GM12872 (cell line): ENCODE measurements around the gene SSRP1.

Experiments
- TF ChIP-seq, protein P1 (sequence below): IDR thresholded peaks from 3 replicates; pipeline ENCODE4 v1.5.1; 2011; ENCODE audit warnings: low read depth, mild to moderate bottlenecking, low read length, moderate library complexity; ENCODE audit not compliant: insufficient read depth

Gene SSRP1

DNA sequence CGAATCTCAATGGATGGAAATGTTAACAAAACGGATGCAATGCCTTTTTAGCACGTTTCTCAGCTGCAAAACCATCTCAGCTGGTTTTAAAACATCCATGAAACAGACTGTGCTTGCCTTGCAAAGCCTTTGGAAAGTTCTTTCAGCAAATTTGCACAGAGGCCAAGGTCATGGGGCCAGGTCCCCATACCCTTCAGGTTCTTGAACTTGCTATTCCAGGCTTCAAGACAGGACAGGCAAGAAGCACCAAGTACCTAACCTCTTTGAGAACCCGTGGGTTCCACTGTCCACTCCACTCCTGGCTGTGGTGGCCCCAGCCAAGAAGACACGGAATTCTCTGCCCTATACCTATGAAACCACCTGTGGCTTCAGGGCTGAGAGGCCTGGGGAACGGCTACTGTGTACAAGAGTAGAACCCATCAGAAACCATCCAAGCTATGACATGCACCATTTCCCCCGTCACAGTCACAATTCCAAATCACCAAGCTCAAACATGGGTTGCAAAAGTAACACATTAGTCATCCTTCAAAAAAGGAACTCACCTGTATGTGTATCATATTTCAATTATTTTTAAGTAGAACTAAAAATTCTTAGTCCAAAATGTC is 27.9 kb downstream of the SSRP1 start:
- TF ChIP-seq, protein P1, sequence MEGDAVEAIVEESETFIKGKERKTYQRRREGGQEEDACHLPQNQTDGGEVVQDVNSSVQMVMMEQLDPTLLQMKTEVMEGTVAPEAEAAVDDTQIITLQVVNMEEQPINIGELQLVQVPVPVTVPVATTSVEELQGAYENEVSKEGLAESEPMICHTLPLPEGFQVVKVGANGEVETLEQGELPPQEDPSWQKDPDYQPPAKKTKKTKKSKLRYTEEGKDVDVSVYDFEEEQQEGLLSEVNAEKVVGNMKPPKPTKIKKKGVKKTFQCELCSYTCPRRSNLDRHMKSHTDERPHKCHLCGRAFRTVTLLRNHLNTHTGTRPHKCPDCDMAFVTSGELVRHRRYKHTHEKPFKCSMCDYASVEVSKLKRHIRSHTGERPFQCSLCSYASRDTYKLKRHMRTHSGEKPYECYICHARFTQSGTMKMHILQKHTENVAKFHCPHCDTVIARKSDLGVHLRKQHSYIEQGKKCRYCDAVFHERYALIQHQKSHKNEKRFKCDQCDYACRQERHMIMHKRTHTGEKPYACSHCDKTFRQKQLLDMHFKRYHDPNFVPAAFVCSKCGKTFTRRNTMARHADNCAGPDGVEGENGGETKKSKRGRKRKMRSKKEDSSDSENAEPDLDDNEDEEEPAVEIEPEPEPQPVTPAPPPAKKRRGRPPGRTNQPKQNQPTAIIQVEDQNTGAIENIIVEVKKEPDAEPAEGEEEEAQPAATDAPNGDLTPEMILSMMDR = no peak

DNA sequence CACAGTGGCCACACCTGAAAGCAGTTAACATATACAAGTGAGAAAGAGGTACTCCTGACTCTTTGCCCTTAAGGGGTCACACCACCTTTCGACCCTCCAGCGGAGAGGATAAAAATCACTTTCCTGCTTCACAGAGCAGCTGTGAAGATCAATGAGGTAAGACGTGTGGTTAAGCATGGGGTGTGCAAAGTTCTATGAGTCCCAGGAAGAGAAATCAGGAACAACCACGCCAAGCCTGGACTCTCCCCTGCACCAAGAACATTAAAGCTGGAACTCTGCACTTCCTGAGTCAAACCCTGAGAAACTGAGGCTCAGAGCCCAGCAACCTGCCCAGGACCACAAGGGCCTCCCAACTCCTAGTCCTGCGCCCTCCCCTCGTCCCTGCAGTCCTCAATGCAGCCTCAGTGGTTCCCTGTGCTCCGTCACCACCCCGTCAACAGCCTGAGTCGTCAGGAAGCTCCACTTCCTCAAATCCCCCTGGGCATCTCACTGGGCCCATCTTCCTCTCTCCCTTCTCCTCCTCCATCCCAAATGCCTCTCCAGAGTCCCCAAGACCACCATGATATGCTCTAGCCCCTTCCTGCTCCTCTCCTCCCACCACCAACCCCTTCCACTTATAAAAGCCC is 28.6 kb downstream of the SSRP1 start:
- TF ChIP-seq, protein P1 = no peak

DNA sequence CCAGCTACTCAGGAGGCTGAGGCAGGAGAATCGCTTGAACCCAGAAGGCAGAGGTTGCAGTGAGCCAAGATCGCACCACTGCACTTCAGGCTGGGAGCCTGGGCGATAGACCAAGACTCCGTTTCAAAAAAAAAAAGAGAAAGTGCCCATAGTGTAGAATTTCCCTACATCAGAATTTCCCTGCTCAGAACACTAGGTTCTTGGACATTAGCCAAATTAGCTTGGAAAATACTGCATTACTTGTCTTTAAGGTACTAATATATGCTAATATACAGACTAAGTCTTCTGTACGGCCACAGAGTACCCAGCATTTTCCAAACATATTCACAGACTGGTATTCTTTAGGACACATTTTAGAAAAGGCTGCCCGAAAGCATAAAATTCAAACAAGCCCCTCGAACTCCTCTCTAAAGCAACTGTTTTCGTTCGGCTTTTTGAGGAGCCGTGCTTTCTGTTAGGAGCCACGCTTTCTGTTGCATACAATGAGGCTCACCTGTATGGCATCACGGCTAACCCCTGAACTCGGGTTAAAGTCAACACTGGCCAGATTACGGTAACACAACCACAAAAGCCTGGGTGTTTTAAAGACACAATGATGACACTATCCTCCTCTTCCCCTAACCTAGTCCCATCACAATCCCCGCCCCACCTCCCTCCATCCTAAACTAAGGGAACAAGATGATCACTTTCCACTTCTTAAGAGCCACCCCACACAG is 29.4 kb downstream of the SSRP1 start:
- TF ChIP-seq, protein P1 = no peak

DNA sequence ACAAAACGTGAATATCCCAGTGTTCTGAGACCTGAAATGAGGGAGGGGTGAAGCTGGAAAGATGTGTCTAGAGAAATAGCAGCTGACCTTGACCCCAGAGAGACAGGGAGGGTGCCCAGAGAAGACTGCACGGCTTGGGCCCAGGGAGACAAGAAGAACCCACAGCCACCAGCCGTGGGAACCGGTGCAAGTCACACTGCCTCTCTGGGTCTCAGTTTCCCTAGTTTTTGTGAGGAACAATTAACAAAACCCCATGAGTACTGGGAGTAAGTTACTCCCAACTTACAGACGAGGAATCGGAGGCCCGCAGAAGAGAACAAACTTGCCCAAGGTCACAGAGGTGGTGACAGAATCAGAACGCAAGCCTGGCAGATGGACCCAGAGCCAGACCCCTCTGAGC is 30.2 kb downstream of the SSRP1 start:
- TF ChIP-seq, protein P1 = no peak

DNA sequence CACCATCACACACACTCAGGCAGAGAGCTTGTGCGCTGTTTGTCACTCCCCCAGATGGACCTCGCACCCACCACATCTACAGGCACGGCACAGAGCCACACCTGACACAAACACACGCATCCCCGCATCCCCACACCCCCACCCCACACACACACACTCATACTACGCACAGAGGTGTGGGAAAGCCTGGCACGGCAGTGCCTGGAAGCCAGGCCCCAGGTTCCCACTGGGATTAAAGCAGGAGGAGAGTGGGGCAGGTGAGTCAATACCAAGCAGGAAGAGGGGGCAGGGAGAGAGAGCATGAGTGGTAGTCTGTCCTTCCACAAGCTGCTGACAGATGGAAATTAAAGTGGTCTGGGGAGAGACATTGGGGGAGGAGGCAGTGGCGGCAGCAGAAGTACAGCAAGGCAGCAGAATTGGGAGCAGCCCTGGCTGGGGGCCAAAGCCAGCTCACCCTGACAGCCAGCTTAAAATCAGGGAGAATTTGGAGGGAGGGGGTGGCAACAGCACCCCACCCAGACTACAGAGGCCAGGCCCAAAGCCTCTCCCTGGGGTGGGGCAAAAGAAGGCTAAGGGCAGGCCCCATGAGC is 31.6 kb downstream of the SSRP1 start:
- TF ChIP-seq, protein P1 = no peak

DNA sequence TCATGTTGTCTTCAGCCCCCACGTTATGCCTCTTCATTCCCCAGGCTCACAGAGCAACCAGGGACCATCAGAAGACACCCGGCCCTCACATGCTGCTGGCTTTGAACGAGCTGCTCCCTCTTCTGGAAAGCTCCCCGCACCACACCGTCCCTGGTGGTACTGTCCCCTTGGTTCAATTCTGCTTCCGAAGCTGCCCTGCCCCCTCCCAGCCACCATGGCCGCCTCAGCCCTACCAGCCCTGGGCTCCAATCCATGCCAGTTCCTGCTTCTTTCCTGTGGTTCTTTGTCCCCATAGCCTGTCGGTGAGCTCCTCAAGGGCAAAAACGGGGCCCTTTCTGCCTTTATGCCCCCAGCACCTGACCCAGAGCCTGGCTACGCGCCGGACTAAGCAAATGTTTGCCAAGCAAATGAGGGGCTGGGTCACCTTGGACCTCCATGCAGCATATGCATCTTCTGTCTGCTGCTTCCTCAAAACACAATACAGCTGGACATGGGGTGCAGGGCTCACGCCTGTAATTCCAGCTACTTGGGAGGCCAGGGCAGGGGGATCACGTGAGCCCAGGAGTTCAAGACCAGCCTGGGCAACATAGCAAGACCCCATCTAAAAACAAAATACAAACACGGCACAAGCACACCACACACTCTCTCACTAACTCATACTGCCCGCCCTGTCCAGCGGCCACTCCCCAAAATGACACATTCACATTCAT is 32.3 kb downstream of the SSRP1 start:
- TF ChIP-seq, protein P1 = no peak

DNA sequence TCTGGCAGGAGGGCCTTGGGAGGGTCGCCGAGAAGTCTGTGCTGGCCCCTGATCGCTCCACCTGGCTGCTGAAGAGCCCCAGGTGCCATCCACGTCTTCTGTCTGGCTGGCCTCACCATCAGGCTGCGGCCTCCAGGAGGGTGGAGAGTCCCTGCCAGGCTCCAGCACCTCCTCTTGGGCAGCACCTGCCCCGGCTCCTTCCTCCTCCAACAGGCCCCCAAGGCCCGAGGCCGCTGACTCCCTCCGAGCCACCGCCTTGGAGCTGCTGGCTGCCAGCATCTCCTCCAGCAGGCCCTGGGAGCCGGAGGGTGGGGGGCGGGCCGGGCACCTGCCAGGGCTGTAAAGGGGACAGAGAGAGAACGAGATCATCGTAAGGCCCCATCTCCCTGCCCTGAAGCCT is 33.2 kb downstream of the SSRP1 start:
- TF ChIP-seq, protein P1 = no peak
